GM18909 (cell line): Measurements from ENCODE around the gene SLC10A1.

Experiments
- ATAC-seq: cut with Tn5 transposase; IDR thresholded peaks from one replicate; pipeline ENCODE4 v1.9.1; 2021; ENCODE audit warnings: mild to moderate bottlenecking; ENCODE audit not compliant: unreplicated experiment, poor library complexity

SLC10A1 gene

DNA sequence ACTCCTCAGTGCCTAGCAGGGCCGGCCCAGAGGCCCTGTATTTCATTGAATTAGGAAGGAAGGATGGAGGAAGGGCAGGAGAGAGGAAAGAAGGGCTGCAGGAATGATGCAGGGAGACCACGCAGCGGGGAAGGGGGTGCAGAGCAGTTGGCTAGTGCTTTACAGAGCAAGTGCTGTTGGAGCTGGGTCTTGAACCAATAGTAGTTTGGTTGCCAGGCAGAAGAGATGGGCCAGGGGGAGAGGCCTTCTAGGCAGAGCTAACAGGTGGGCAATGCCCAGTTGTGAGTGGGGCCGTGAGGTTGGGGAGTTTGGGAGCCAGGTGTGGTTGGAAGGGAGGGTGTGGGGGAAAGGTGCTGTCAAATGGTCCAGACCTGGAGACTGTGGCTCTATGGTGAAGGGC is 69.2 kb downstream of the SLC10A1 start:
- ATAC-seq: no peak

DNA sequence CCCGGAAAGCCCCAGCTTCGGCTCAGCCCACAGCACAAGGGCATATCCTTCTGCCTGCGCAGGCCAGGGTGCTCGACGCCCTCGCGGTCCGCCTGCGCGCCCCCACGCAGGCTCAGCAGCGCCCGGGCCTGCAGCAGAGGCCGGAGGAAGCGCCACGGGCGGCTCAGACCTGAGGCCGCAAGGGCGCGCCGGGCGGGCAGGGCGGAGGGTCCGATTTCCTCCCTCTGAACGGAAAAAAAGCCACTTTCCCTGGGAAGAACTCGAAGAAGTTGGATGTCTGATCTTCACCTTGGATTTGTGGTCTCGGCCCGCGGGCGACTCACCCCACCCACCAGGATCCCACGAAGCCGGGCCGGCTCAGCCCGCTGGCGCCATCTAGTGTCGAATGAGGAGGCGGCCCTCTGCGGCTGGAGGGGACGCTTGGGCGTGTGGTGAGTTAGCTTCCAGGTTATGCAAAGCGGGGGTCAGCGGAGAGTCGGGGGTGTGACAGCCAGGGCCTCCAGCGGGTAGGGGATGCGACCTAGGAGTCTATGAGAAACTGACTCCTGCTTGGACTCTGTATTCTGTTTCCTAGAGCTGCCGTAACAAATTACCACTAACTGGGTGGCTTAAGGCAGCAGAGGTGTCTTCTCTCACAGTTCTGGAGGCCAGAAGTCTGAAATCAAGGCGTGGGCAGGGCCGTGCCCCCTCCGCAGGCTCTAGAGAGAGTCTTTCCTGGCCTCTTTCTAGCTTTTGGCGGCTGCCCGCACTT is 70.1 kb downstream of the SLC10A1 start:
- peak; percentile 90 for ATAC-seq
